ENCODE measurements around the gene SFXN2.

GRCh38 chr10:102735065-102735562, 20.7 kb downstream of the SFXN2 start:
- no peak for TF ChIP-seq POLR2AphosphoS5 (IDR thresholded peaks at IDR 0.05; ENCODE audit: low read depth)
- TF ChIP-seq CTCF (IDR thresholded peaks at IDR 0.05; ENCODE audit: insufficient read depth, low read length), result no peak
- no peak for TF ChIP-seq REST (IDR thresholded peaks at IDR 0.05; ENCODE audit: insufficient replicate concordance, low read depth)
- TF ChIP-seq GABPA (IDR thresholded peaks at IDR 0.05; ENCODE audit: low read depth), result no peak

Data from HL-60 (cell line).